22Rv1 (cell line): Measurements from ENCODE around the gene TRAPPC5.

Experiments used
- CTCF ChIP-seq: fragments of 450-650 bp; IDR thresholded peaks from 2 replicates; pipeline ENCODE4 v1.5.1; 2017; ENCODE audit warnings: mild to moderate bottlenecking
- ZFX ChIP-seq: fragments of 450-650 bp; IDR thresholded peaks from 2 replicates; pipeline ENCODE4 v1.6.1; 2017; ENCODE audit warnings: antibody characterized with exemption, borderline replicate concordance

- TF ChIP-seq CTCF: no peak
- no peak for TF ChIP-seq ZFX
Observed at GRCh38 chr19:7722231-7722651, 41.6 kb downstream of the TRAPPC5 start.
